Measurements from ENCODE around the gene NKD2.
A peak's percentile ranks its signal among the peaks of the same experiment; 100 is the strongest.
"Not testable (repeated sequence)": the region's sequence is repeated elsewhere in the genome, so short reads cannot be mapped to it uniquely, and the experiment has no call there.

Gene NKD2, protein sequence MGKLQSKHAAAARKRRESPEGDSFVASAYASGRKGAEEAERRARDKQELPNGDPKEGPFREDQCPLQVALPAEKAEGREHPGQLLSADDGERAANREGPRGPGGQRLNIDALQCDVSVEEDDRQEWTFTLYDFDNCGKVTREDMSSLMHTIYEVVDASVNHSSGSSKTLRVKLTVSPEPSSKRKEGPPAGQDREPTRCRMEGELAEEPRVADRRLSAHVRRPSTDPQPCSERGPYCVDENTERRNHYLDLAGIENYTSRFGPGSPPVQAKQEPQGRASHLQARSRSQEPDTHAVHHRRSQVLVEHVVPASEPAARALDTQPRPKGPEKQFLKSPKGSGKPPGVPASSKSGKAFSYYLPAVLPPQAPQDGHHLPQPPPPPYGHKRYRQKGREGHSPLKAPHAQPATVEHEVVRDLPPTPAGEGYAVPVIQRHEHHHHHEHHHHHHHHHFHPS

GRCh38 chr5:1008451-1009358 is at the start of gene NKD2:
Gene NKD2, plus strand, starts transcription at chr5:1008802. Its CDS starts 256 bp downstream, at chr5:1009058.
- DNase-seq (ENCODE audit: low read depth) = no peak

DNA sequence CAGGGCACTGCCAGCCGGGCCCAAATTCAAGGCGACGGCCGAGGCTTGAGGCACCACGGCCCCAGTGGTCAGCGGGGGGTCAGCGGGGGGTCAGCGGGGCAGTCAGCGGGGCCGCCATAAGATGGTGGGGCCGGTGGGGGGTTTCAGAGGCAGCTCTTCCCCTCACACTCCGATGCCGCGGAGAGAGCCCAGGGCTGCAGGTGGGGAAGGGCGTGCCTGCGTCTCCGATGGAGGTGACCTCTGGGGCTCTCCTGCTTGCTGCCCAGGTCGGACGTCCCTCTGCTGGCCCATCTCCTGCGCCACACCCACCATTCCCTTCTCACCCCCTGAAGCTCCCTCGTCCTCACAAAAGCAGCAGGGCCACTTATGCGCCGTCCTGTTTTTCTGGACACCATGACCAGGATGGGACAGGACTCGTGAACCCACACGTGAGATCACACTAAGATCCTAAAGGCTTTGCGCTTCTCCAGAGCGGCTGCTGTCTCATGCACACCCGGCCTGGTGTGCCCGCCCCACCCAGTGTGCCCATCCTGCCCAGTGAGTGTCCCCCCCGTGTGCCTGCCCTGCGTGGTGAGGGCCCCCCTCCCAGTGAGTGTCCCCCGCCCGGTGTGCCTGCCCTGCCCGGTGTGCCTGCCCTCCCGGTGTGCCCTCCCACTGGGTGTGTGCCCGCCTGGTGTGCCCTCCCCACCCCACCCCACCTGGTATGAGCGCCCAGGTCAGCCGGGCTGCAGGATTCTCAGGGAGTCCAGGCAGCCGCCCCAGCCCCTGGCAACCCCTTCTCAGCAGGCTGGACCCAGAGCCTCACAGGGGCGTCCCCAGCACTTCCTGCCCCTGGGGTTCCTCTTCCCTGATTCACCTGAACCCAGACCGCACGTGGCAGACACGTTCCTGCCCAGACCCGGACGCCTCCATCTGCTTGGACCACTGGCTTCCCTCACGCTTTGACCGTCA is 48.7 kb upstream of the NKD2 start:
- DNase-seq (ENCODE audit: low read depth) = no peak

- DNase-seq (ENCODE audit: low read depth) = no peak
Observed at GRCh38 chr5:960551-960950, 48.1 kb upstream of the NKD2 start.

GRCh38 chr5:961002-961710 is 47.4 kb upstream of the NKD2 start:
- DNase-seq (ENCODE audit: low read depth) = no peak

GRCh38 chr5:961711-962240 is 46.8 kb upstream of the NKD2 start:
- no peak for DNase-seq (ENCODE audit: low read depth)

GRCh38 chr5:962386-962785 is 46.2 kb upstream of the NKD2 start:
- DNase-seq (ENCODE audit: low read depth) = no peak

DNA sequence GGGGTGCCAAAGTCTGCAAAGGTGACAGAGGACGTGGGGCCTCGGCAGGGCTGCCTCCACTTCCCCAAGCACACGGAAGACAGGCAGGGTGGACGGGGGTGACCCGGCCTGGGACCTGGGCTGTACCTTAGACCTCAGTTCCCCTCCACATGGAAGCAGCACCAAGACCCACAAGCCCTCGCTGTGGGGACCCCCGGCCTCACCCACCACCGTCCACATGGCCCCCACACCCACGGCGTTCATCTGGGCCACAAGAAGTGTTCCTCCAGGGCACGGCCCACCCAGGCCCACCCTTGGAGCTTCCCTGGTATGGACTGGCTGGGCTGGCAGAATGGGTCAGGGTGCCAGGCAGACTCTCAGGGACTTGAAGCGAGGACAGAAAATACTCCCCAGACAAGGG is 45.8 kb upstream of the NKD2 start:
- DNase-seq (ENCODE audit: low read depth) = no peak

GRCh38 chr5:963310-963672 is 45.3 kb upstream of the NKD2 start:
- DNase-seq (ENCODE audit: low read depth) = no peak

DNA sequence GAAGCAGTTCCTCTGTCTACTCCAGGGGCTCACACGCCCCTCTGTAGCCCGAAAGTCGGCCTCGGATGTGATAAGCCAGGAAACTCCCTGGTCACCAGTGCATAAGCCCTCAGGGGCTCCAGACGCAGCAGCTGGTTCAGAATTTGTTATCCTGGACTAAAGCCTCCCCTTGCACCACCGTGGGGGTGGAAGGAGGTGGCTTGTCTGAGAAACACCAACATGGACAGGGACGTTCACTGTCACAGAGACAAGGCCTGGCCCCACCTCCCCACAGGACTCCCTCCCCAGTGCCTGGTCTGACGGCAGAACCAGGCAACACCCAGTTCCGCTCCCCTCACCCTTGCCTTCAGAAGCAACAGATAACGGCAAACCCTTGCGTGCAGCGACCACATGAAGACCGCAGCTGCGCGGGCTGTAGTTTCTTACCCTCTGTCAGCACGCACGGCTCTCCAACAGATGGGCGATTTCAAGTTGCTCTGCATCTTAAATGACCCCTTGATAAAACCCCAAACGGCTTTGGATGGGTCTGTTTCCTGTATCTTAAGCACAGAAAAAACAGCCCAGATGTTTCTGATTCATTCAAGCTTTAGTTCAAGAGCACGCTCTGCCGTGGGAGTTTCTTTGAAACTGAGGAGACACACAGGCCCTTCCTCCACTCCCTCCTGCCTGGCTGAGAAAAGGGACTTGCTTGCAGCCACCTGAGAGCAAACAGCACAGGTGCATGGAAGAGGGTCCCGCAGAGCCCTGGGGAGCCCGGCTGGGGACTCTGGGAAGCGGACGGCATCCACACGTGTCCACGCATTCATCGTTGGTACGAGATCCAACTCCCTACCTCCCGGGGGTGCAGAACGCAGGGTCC is 44.7 kb upstream of the NKD2 start:
- DNase-seq (ENCODE audit: low read depth) = peak; percentile 31

GRCh38 chr5:964821-965220 is 43.8 kb upstream of the NKD2 start:
- DNase-seq (ENCODE audit: low read depth) = no peak

DNA sequence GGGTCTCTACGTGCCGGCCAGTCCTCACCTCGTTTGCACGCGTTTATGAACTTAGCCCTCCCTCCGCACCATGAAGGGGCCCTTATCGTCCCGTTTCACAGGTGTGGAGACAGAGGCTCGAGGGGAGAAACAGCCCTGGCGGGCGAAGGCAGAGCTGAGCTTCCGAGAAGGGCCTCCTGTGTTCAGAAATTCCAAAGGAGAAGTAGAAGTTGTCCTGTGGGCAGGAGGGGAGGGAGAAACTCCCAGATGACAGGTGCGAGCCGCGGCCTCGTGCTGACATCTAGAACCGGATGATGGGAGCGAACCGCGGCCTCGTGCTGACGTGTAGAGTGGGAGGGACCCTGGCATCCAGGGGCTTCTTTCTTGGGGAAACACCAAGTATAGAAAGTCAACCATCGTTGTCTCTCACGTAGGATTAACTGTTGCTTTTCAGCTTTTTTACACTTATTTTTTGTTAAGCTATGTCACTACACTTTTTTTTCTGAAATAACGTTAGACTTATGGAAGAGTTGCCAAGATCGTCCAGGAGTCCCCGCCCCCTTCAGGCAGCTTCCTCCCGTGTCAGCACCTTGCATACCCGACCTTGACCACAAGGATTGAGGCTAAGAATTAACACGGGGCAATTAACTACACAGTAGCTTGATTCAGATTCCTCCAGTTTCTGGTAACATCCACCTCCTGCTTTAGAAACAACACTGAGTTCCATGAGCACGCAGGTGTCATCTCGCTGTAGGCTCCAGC is 42.8 kb upstream of the NKD2 start:
- no peak for DNase-seq (ENCODE audit: low read depth)

- DNase-seq (ENCODE audit: low read depth) = no peak
Observed at GRCh38 chr5:966345-966710, 42.3 kb upstream of the NKD2 start.

DNA sequence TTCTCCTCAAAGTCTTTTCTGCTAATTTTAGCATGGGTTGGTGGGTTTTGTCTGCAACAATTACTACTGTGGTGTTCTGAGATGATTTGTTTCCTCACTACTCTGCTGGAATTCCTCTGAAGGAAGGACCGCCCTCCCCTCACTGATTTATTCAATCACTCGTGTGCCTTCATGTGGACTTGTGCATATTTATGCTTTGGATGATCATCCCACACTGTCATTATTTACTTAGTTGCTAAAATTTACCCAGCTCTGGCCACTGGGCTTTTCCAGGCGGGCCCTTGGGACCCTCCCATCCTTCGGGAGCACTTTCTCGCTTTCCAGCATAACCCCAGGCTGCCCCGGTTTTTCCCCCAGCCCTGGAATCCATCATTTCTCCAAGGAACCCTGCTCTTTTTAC is 41.7 kb upstream of the NKD2 start:
- DNase-seq (ENCODE audit: low read depth) = no peak

- DNase-seq (ENCODE audit: low read depth) = no peak
Observed at GRCh38 chr5:968881-969280, 39.7 kb upstream of the NKD2 start.

DNA sequence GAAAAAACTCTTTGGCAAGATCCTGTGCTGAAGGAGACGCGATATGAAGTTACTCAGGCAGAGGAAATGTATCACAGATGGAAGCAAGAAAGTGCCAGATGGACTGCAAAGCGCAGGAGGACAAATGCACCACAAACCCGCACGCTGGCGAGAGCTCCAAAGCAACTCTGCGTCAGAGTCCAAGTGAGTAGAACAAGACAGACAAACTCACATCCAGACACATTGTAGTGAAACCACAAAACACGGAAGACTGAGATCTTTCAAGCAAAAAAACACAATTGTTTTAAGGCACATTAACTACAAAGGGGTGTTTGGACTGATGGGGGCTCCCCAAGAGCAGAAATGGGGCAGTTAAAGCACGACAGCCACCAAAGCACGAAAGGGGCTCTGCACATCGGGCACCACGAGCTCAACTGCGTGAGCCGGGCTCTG is 39.2 kb upstream of the NKD2 start:
- DNase-seq (ENCODE audit: low read depth) = peak; percentile 22

DNA sequence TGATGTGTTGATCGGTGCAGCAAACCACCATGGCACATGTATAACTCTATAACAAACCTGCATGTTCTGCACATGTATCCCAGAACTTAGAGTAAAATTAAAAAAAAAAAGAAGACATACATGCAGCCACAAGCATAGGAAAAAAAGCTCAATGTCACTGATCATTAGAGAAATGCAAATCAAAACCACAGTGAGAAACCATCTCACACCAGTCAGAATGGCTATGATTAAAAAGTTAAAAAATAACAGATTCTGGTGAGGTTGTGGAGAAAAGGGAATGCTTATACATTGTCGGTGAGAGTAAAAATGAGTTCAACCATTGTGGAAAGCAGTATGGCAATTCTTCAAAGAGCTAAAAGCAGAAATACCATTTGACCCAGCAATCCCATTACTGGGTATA is 36.0 kb upstream of the NKD2 start:
- DNase-seq (ENCODE audit: low read depth) = not testable (repeated sequence)

DNA sequence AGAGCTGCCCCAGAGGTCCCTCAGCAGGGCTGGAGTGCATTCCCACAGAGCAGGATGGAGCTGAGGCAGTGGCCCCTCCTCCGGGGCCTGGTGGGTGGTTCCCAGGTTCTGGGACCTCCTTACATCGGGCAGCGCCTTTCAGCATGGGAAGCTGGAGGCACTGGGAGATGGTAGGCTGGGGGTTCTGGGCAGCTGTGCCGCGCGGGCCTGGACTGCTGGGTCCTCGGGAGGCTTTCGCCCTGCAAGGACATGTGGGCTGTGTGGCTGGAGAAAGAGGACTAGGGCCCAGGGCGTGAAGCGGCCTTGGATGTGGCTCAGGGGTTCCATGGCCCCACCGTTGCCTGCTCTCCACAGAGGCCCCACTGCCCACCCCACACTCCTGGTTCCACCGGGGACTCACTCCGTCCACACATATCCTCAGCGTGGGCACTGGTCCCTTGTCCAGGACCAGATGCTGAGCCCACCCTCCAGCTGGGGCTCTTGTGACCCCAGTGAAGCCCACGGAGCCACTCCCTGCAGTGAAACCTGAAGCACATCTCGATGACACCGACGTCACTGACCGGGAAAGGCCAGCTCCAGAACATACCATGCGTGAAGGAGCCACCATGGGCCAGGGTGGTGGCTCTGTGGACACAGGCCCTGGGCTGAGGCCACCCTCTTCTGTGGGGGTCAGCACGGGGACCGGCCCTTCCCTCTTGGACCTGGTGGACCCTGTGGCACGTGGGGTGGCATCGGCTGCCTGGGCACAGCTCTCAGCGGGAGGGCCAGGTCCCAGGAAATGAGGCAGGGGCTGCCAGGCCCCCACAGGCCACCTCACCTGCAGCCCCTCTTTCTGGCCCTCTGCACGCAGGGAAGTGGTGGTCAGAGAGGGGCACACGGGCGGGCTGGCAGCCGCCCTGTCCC is 31.5 kb upstream of the NKD2 start:
- DNase-seq (ENCODE audit: low read depth) = no peak

GRCh38 chr5:978054-978453 is 30.5 kb upstream of the NKD2 start:
- DNase-seq (ENCODE audit: low read depth) = no peak
